Activated B cell treated with CpG ODN at 0.5 μM for 24 hours (primary cell): Measurements from ENCODE around the gene CFP. TPM values are rescaled to one million over a fixed set of nuclear protein-coding genes. Genes with fewer than 3 reads are reported as not detected.

Experiments used
- ATAC-seq: fragments of 200-7000 bp; cut with Tn5 transposase; one replicate; pipeline ENCODE4 v1.10.0; 2021; ENCODE audit warnings: low read depth, mild to moderate bottlenecking, moderate library complexity
- CTCF ChIA-PET: fragments of 350-600 bp; sonication (Branson Sonifier 250); formaldehyde crosslinking; loops from one replicate; lab custom pipeline; 2021; ENCODE audit warnings: antibody characterized with exemption; lab: Charles Lee
- POLR2A ChIA-PET: fragments of 350-600 bp; sonication (Branson Sonifier 250); formaldehyde crosslinking; loops from one replicate; lab custom pipeline; 2021; ENCODE audit warnings: antibody characterized with exemption; lab: Charles Lee
- DNase-seq: peaks from one replicate; pipeline ENCODE4 v3.0.0; 2022
- H3K27ac Mint-ChIP-seq: one replicate; pipeline ENCODE4 v1.8.0; 2020; ENCODE audit warnings: mixed read lengths
- H3K27me3 Mint-ChIP-seq: one replicate; pipeline ENCODE4 v1.8.0; 2021; ENCODE audit warnings: mixed read lengths
- H3K36me3 Mint-ChIP-seq: one replicate; pipeline ENCODE4 v1.8.0; 2021; ENCODE audit warnings: low read depth, mixed read lengths
- H3K4me1 Mint-ChIP-seq: one replicate; pipeline ENCODE4 v1.8.0; 2021; ENCODE audit warnings: mixed read lengths
- H3K4me3 Mint-ChIP-seq: one replicate; pipeline ENCODE4 v1.8.0; 2020; ENCODE audit warnings: mild to moderate bottlenecking, mixed read lengths
- H3K9me3 Mint-ChIP-seq: one replicate; pipeline ENCODE4 v1.8.0; 2020; ENCODE audit warnings: mixed read lengths
- CTCF ChIP-seq: fragments of 200-600 bp; IDR thresholded peaks from one replicate; pipeline ENCODE4 v1.8.0; 2022; ENCODE audit warnings: antibody characterized with exemption, mild to moderate bottlenecking
- intact Hi-C: fragments of 100-400 bp; cut with micrococcal nuclease; formaldehyde crosslinking; loops from one replicate; pipeline ENCODE4 v1.15.1; 2024
- total RNA-seq: library from RNA; stranded (reverse); gene quantifications from 2 replicates; pipeline ENCODE4 v1.2.3, GENCODE V29; 2022

Gene CFP
- total RNA-seq, 1 donor from 2014 or later: 0.91 TPM

GRCh38 chrX:47581731-47582647 is 47.7 kb downstream of the CFP start, which contains the start of gene TIMP1:
TSS of gene TIMP1 (plus strand) at chrX:47582436. CDS start at chrX:47583416, 980 bp downstream.
- peak within 1 kb of the TSS; percentile 3 for H3K27ac Mint-ChIP-seq
- CTCF ChIA-PET: no interaction called here
- DNase-seq (peak; percentile 35), ATAC-seq (peak; percentile 94)
- H3K4me3 Mint-ChIP-seq: peak within 1 kb of the TSS; percentile 49
- H3K9me3 Mint-ChIP-seq: no peaks in the 10 kb centered on the region
- no peak for TF ChIP-seq CTCF
- H3K36me3 Mint-ChIP-seq: peaks cover 2% of the 10 kb centered on the region
- POLR2A ChIA-PET: interaction anchor here (0.6 kb wide), 1 partner anchor 131 kb away, joined by 4 read pairs; no protein-coding TSS in a partner anchor
- intact Hi-C loops: loop anchor here (1.0 kb wide), 1 partner anchor 68 kb away; the partner anchor contains the start of gene ELK1
- H3K27me3 Mint-ChIP-seq: no peaks in the 10 kb centered on the region
- peaks cover 13% of the 10 kb centered on the region for H3K4me1 Mint-ChIP-seq

- peak; percentile 18 for ATAC-seq
- Mint-ChIP-seq H3K27me3 (no peaks in the 10 kb centered on the region), H3K4me1 (peaks cover 13% of the 10 kb centered on the region), H3K27ac (no peak overlapping the region), H3K9me3 (no peaks in the 10 kb centered on the region), H3K4me3 (no peak overlapping the region), H3K36me3 (no peaks in the 10 kb centered on the region)
- no peak for DNase-seq
- ChIA-PET CTCF (no interaction called here), POLR2A (interaction anchor here (0.6 kb wide), 2 partner anchors 93 to 346 kb away, joined by 3 to 6 read pairs; partner anchors contain the start of gene USP11)
- intact Hi-C loops: no loop called here
- no peak for TF ChIP-seq CTCF
Observed at GRCh38 chrX:47579537-47579936, 50.2 kb downstream of the CFP start.

- CTCF ChIA-PET: no interaction called here
- ATAC-seq (no peak), DNase-seq (no peak)
- no peaks in the 10 kb centered on the region for H3K36me3 Mint-ChIP-seq
- POLR2A ChIA-PET: no interaction called here
- no peaks in the 10 kb centered on the region for H3K9me3 Mint-ChIP-seq
- H3K4me3 Mint-ChIP-seq: no peak overlapping the region
- H3K27me3 Mint-ChIP-seq: no peaks in the 10 kb centered on the region
- no peak for TF ChIP-seq CTCF
- intact Hi-C loops: no loop called here
- peaks cover 14% of the 10 kb centered on the region for H3K4me1 Mint-ChIP-seq
- no peak overlapping the region for H3K27ac Mint-ChIP-seq
Observed at GRCh38 chrX:47578692-47579091, 51.0 kb downstream of the CFP start.

GRCh38 chrX:47577901-47578300 is 51.8 kb downstream of the CFP start:
- POLR2A ChIA-PET: no interaction called here
- Mint-ChIP-seq H3K27ac (no peak overlapping the region), H3K4me3 (no peak overlapping the region), H3K9me3 (no peaks in the 10 kb centered on the region), H3K27me3 (peaks cover 4% of the 10 kb centered on the region), H3K36me3 (no peaks in the 10 kb centered on the region), H3K4me1 (peaks cover 18% of the 10 kb centered on the region)
- CTCF ChIA-PET: no interaction called here
- intact Hi-C loops: no loop called here
- DNase-seq (no peak), ATAC-seq (no peak)
- TF ChIP-seq CTCF: no peak

GRCh38 chrX:47577424-47577823 is 52.3 kb downstream of the CFP start:
- Mint-ChIP-seq H3K4me1 (peaks cover 18% of the 10 kb centered on the region), H3K27ac (no peak overlapping the region)
- POLR2A ChIA-PET: no interaction called here

More at GRCh38 chrX:47577424-47577823, 52.3 kb downstream of the CFP start:
- Mint-ChIP-seq H3K4me3 (no peak overlapping the region), H3K36me3 (no peaks in the 10 kb centered on the region), H3K27me3 (peaks cover 4% of the 10 kb centered on the region), H3K9me3 (no peaks in the 10 kb centered on the region)
- CTCF ChIA-PET: no interaction called here
- TF ChIP-seq CTCF: no peak
- intact Hi-C loops: no loop called here
- ATAC-seq: no peak
- no peak for DNase-seq
